ENCODE results near the gene CUX1.
A peak's percentile ranks its signal among the peaks of the same experiment; 100 is the strongest.

The CUX1 gene

DNA sequence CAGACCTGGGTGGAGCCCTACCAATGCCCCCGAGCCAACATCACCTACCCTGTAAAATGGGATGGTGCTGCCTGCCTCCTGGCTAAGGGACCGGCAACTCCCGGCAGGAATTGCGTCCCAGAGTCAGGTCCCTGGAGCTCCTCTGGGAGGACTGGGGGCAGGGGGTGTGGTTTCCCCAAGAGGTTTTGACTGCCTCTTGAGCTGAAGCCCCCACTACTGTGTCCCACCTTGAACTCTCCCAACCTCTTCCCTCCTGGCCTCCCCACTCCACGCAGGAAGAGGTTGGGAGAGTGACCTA lies 470.5 kb downstream of the CUX1 start:
- Histone ChIP-seq H3K27ac (ENCODE audit: low read depth, low read length) (peak overlapping the region; percentile 89), H4K20me1 (ENCODE audit: control insufficient read depth, insufficient read depth, low read depth, low read length) (peaks cover 17% of the 10 kb centered on the region)

DNA sequence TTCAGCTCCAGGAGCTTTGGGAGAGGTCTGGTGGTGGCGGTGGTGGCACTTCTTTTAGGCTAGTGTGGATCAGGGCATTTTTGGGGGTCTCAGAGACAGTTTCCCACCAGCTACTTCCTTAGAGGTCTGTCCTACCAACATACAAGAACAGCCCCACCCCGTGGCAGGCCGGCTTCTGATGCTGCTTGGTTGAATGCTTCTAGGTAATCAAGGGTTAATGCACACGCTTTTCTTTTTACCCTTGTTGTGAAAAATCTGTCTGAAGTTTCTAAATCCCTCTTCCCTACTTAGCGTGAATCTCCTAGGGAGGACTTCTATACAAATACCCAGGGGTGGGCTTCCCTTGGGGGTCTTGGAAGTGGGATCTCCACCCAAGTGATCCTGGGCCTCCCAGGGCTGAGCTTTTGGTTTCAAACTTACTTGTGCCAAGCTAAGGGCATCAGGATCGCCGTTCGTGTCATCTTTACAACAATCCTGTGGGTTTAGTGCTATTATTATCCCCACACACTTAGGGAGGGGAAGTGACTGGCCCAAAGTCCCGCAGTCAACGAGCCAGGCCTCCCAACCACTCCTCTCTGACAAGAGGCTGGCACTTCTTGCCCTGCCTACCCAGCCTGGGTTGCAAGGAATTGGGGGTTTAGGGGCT lies 471.0 kb downstream of the CUX1 start:
- H3K27me3 ChIP-seq (ENCODE audit: control insufficient read depth, low read length): peaks cover 6% of the 10 kb centered on the region; the same call in 1 of the 2 replicates
- H3F3A ChIP-seq (ENCODE audit: control insufficient read depth, insufficient read depth): peaks cover 34% of the 10 kb centered on the region
- H3K79me2 ChIP-seq (ENCODE audit: control insufficient read depth, low read length): peaks cover 61% of the 10 kb centered on the region
- H4K20me1 ChIP-seq (ENCODE audit: control insufficient read depth, insufficient read depth, low read depth, low read length): peaks cover 17% of the 10 kb centered on the region
- no peaks in the 10 kb centered on the region for H3K9me2 ChIP-seq (replicated peaks; ENCODE audit: control insufficient read depth, low read length)
- H3K4me3 ChIP-seq (ENCODE audit: low read length): peak overlapping the region; percentile 82
- TF ChIP-seq, protein P1, sequence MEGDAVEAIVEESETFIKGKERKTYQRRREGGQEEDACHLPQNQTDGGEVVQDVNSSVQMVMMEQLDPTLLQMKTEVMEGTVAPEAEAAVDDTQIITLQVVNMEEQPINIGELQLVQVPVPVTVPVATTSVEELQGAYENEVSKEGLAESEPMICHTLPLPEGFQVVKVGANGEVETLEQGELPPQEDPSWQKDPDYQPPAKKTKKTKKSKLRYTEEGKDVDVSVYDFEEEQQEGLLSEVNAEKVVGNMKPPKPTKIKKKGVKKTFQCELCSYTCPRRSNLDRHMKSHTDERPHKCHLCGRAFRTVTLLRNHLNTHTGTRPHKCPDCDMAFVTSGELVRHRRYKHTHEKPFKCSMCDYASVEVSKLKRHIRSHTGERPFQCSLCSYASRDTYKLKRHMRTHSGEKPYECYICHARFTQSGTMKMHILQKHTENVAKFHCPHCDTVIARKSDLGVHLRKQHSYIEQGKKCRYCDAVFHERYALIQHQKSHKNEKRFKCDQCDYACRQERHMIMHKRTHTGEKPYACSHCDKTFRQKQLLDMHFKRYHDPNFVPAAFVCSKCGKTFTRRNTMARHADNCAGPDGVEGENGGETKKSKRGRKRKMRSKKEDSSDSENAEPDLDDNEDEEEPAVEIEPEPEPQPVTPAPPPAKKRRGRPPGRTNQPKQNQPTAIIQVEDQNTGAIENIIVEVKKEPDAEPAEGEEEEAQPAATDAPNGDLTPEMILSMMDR (IDR thresholded peaks at IDR 0.05; ENCODE audit: low read depth, low read length, poor library complexity, severe bottlenecking): peak; percentile 88
- no peak for TF ChIP-seq EZH2phosphoT487 (IDR thresholded peaks at IDR 0.05; ENCODE audit: borderline replicate concordance, low read length)
- H3K9me3 ChIP-seq (ENCODE audit: control insufficient read depth, insufficient read depth, low read length): no peaks in the 10 kb centered on the region
- peak overlapping the region; percentile 86 for H3K4me2 ChIP-seq (ENCODE audit: low read length)
- peaks cover 86% of the 10 kb centered on the region for H3K4me1 ChIP-seq (ENCODE audit: control insufficient read depth, low read length)
- H3K36me3 ChIP-seq (ENCODE audit: control insufficient read depth, low read length): peaks cover 36% of the 10 kb centered on the region
- H3K27ac ChIP-seq (ENCODE audit: low read depth, low read length): peak overlapping the region; percentile 89

More for the DNA sequence above, 470.5 kb downstream of the CUX1 start:
- peaks cover 34% of the 10 kb centered on the region for H3F3A ChIP-seq (ENCODE audit: control insufficient read depth, insufficient read depth)
- peak overlapping the region; percentile 82 for H3K4me3 ChIP-seq (ENCODE audit: low read length)
- peak overlapping the region; percentile 86 for H3K4me2 ChIP-seq (ENCODE audit: low read length)
- H3K79me2 ChIP-seq (ENCODE audit: control insufficient read depth, low read length): peaks cover 56% of the 10 kb centered on the region
- peaks cover 6% of the 10 kb centered on the region; the same call in 1 of the 2 replicates for H3K27me3 ChIP-seq (ENCODE audit: control insufficient read depth, low read length)
- TF ChIP-seq EZH2phosphoT487 (IDR thresholded peaks at IDR 0.05; ENCODE audit: borderline replicate concordance, low read length): no peak
- TF ChIP-seq, protein P1 (IDR thresholded peaks at IDR 0.05; ENCODE audit: low read depth, low read length, poor library complexity, severe bottlenecking): no peak
- no peaks in the 10 kb centered on the region for H3K9me3 ChIP-seq (ENCODE audit: control insufficient read depth, insufficient read depth, low read length)
- peaks cover 84% of the 10 kb centered on the region for H3K4me1 ChIP-seq (ENCODE audit: control insufficient read depth, low read length)
- H3K9me2 ChIP-seq (replicated peaks; ENCODE audit: control insufficient read depth, low read length): no peaks in the 10 kb centered on the region
- H3K36me3 ChIP-seq (ENCODE audit: control insufficient read depth, low read length): peaks cover 34% of the 10 kb centered on the region

DNA sequence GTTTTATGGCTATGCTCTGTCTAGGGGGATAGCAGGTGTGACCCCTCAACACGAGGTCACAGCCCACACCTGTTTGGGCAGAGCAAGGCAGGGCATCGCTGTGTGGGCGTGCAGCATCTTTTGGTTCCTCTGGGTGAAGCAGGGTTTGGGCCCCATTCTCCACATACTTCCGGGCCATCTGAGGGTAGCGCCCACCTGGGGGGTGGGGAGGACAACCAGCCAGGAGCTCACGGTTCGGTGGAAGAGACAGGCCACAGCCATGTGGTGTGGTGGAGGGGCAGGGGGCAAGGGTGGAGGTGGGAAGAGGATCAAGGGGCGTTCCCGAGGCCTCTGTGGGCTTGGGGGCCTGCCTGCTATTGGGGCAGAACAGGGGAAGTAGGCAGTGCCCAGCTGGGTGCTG lies 471.6 kb downstream of the CUX1 start:
- Histone ChIP-seq H3K36me3 (ENCODE audit: control insufficient read depth, low read length) (peaks cover 42% of the 10 kb centered on the region), H4K20me1 (ENCODE audit: control insufficient read depth, insufficient read depth, low read depth, low read length) (peaks cover 17% of the 10 kb centered on the region), H3K4me3 (ENCODE audit: low read length) (peak overlapping the region; percentile 82), H3K4me1 (ENCODE audit: control insufficient read depth, low read length) (peaks cover 86% of the 10 kb centered on the region), H3K27me3 (ENCODE audit: control insufficient read depth, low read length) (peaks cover 6% of the 10 kb centered on the region; the same call in 1 of the 2 replicates), H3K9me2 (replicated peaks; ENCODE audit: control insufficient read depth, low read length) (no peaks in the 10 kb centered on the region), H3K79me2 (ENCODE audit: control insufficient read depth, low read length) (peaks cover 67% of the 10 kb centered on the region), H3K27ac (ENCODE audit: low read depth, low read length) (peak overlapping the region; percentile 89), H3F3A (ENCODE audit: control insufficient read depth, insufficient read depth) (peaks cover 34% of the 10 kb centered on the region), H3K4me2 (ENCODE audit: low read length) (peak overlapping the region; percentile 86), H3K9me3 (ENCODE audit: control insufficient read depth, insufficient read depth, low read length) (no peaks in the 10 kb centered on the region)
- TF ChIP-seq, protein P1 (IDR thresholded peaks at IDR 0.05; ENCODE audit: low read depth, low read length, poor library complexity, severe bottlenecking): no peak
- TF ChIP-seq EZH2phosphoT487 (IDR thresholded peaks at IDR 0.05; ENCODE audit: borderline replicate concordance, low read length): no peak
